ENCODE measurements around the gene TAF3. TPM values are rescaled to one million over a fixed set of nuclear protein-coding genes. Genes with fewer than 3 reads are reported as not detected.

TAF3 gene
- total and polyA plus RNA-seq, 8 donors, result 7.0 to 10.4 (median 9.2) TPM

DNA sequence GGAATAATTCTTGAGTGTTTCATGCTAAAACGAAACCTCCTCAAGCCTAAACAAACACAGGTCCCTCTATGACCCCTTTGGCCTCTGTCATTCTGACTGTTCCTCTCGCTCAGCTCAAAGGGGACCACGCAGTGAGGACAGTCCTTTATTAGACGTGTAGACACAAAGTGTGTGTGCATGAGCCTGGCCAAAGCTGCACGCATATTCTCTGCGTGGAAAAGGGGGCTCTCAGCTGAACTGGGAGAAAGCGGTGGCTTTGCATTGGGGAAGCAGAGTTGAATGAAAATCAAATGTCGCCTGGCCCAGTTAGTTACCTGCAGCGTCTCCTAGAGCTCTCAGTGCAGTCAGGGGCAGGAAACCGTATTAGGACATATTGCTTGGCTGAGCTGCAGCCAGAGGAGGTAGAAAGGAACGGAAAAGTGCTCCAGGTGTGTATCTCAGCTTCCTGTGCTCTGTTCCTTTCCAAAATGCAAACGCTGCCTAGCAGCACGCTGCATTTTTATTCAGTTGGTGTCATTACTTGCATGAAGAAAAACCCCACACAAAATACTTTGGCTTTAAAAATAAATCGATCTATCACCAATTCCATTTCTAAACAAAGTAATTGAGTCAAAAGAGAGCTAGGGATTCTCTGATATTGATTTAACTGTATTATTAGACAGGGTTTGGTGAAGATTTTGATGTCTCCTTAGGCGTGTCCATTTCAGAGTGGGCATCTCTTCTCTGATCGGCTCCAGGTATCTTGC, 241.1 kb downstream of the TAF3 start:
- ATAC-seq, result no peak
- Histone ChIP-seq H3K27me3 (peaks cover 73 to 100% of the 10 kb centered on the region in 2 donors), H3K4me3 (peak overlapping the region in 1 of 2 donors; percentile 7), H3K36me3 (no peaks in the 10 kb centered on the region), H3K4me1 (peaks cover 0 to 49% of the 10 kb centered on the region in 2 donors), H3K9me3 (no peaks in the 10 kb centered on the region), H3K27ac (peak overlapping the region in 1 of 2 donors; percentile 37)
- no peak for DNase-seq
- TF ChIP-seq, protein P1, sequence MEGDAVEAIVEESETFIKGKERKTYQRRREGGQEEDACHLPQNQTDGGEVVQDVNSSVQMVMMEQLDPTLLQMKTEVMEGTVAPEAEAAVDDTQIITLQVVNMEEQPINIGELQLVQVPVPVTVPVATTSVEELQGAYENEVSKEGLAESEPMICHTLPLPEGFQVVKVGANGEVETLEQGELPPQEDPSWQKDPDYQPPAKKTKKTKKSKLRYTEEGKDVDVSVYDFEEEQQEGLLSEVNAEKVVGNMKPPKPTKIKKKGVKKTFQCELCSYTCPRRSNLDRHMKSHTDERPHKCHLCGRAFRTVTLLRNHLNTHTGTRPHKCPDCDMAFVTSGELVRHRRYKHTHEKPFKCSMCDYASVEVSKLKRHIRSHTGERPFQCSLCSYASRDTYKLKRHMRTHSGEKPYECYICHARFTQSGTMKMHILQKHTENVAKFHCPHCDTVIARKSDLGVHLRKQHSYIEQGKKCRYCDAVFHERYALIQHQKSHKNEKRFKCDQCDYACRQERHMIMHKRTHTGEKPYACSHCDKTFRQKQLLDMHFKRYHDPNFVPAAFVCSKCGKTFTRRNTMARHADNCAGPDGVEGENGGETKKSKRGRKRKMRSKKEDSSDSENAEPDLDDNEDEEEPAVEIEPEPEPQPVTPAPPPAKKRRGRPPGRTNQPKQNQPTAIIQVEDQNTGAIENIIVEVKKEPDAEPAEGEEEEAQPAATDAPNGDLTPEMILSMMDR (IDR thresholded peaks at IDR 0.05), result no peak
- intact Hi-C loops (cut with DNase I), result no loop called here

GRCh38 chr10:8060010-8060703, 241.9 kb downstream of the TAF3 start:
- H3K27ac ChIP-seq, result peak overlapping the region in 1 of 2 donors; percentile 37
- H3K36me3 ChIP-seq, result no peaks in the 10 kb centered on the region
- no peak for DNase-seq
- intact Hi-C loops (cut with DNase I), result no loop called here
- TF ChIP-seq, protein P1 (IDR thresholded peaks at IDR 0.05), result no peak
- ATAC-seq, result no peak
- H3K4me1 ChIP-seq, result peaks cover 0 to 42% of the 10 kb centered on the region in 2 donors
- peaks cover 65 to 100% of the 10 kb centered on the region in 2 donors for H3K27me3 ChIP-seq
- H3K9me3 ChIP-seq, result no peaks in the 10 kb centered on the region
- H3K4me3 ChIP-seq, result peak overlapping the region in 1 of 2 donors; percentile 7

- Histone ChIP-seq H3K4me1 (peaks cover 0 to 39% of the 10 kb centered on the region in 2 donors), H3K27me3 (peaks cover 59 to 100% of the 10 kb centered on the region in 2 donors), H3K4me3 (peak overlapping the region in 1 of 2 donors; percentile 7), H3K27ac (peak overlapping the region in 1 of 2 donors; percentile 48), H3K9me3 (no peaks in the 10 kb centered on the region), H3K36me3 (no peaks in the 10 kb centered on the region)
- DNase-seq, result no peak
- TF ChIP-seq, protein P1 (IDR thresholded peaks at IDR 0.05), result no peak
- intact Hi-C loops (cut with DNase I), result no loop called here
- ATAC-seq, result no peak
Observed at GRCh38 chr10:8060704-8061121, 242.4 kb downstream of the TAF3 start.

DNA sequence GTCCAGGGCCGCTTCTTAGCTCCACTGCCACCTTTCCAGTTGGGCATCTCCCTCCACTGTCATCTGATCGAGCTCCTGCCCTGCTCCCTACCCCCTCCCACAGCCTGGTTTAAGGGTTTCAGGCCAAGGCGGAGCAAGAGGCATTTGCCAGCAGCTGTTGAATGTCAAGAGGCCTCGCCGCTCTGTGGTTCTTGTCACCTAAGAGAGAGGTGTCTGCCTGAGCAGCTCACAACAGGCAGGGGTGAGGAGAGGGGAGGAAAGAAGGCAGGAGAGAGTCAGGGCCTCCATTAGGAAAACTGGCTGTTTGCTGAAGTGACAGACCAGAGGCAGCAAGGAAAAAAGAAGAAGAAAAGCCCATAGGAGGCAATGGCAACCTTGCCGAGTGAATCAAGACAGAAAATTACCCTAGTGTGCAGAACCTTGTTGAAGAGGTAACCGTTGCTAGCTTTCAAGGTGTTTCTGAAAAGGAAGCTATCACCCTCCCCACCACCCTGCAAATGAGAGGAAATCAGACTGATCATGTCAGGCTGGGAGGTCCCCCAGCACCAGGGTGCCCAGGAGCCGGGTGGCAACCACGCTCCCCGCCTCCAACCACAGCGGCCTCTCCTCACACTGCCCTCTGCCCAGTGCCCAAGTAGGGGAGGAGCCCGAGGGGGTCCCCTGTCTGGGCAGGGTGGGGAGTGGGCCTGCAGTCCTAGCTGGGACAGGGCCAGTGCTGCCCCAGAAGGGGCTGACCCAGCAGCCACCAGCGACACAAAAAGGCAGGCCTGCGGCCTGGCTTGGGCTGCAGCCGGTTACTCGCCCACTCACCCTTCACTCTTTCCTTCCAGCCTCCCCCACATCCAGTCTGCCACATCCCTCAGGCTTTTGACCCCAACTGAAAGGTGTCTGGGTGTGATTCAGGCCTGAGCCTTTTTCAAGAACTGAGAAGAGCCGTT, 243.2 kb downstream of the TAF3 start:
- ATAC-seq (peak; percentile 43), DNase-seq (no peak)
- Histone ChIP-seq H3K4me1 (peaks cover 0 to 38% of the 10 kb centered on the region in 2 donors), H3K27me3 (peaks cover 57 to 95% of the 10 kb centered on the region in 2 donors), H3K36me3 (no peaks in the 10 kb centered on the region), H3K27ac (peak overlapping the region in 1 of 2 donors; percentile 48), H3K9me3 (no peaks in the 10 kb centered on the region), H3K4me3 (no peak overlapping the region)
- intact Hi-C loops (cut with DNase I), result no loop called here
- TF ChIP-seq, protein P1 (IDR thresholded peaks at IDR 0.05), result no peak

Data from left lung (tissue), 10 donors.